Activated CD8-positive, alpha-beta memory T cell treated with anti-CD3 and anti-CD28 coated beads, Interleukin-2, amount 50 U/mL, for 48 hours (primary cell): Measurements from ENCODE around the gene TRAPPC5.
A peak's percentile ranks its signal among the peaks of the same experiment; 100 is the strongest.

Experiments
- DNase-seq: peaks from one replicate; pipeline ENCODE4 v3.0.0-alpha.2; 2020

The TRAPPC5 gene

DNA sequence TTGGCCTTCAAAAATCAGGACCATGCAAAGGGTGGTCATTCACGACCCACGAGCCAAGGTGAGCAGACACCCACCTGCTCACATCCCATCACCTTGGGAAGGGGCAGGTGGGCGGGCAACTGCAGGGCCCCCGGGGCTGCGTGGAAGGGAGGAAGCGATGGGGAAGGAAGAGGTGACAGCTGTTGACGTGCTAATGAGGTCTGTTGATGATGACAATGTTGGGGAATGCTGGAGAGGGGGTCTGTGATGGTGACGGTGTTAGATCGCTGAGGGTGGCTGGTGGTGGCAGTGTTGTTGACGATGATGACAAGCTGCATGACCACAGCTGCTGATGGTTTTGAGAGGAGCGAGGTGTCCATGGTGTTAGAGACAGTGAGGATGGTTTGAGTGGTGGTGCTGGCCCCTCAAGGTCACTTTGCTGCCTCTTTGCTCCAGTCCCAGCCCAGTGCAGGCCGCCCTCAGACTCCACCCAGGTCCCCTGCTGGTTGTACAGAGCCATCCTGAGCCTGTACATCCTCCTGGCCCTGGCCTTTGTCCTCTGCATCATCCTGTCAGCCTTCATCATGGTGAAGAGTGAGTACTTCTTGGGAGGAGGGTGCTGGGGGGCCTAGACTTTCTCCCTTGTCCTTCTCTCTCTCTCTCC lies 2.8 kb upstream of the TRAPPC5 start:
- DNase-seq, result no peak

DNA sequence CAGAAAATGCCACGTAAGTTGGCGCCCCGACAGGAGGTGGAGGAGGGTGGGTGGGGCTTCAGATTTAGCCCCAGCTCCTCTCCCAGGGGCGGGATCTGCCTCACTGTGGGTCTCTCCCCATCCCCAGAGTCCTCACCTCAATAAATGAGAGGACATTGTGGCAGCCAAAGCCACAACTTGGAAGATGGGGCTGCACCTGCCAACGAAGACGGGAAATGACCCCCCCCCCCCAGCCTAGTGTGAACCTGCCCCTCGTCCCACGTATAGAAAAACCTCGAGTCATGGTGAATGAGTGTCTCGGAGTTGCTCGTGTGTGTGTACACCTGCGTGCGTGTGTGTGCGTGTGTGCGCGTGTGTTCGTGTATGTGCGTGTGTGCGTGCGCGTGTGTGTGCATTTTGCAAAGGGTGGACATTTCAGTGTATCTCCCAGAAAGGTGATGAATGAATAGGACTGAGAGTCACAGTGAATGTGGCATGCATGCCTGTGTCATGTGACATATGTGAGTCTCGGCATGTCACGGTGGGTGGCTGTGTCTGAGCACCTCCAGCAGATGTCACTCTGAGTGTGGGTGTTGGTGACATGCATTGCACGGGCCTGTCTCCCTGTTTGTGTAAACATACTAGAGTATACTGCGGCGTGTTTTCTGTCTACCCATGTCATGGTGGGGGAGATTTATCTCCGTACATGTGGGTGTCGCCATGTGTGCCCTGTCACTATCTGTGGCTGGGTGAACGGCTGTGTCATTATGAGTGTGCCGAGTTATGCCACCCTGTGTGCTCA lies 1.5 kb upstream of the TRAPPC5 start:
- peak; percentile 73 for DNase-seq

GRCh38 chr19:7679771-7680605 lies 645 bp upstream of the TRAPPC5 start:
- no peak for DNase-seq

DNA sequence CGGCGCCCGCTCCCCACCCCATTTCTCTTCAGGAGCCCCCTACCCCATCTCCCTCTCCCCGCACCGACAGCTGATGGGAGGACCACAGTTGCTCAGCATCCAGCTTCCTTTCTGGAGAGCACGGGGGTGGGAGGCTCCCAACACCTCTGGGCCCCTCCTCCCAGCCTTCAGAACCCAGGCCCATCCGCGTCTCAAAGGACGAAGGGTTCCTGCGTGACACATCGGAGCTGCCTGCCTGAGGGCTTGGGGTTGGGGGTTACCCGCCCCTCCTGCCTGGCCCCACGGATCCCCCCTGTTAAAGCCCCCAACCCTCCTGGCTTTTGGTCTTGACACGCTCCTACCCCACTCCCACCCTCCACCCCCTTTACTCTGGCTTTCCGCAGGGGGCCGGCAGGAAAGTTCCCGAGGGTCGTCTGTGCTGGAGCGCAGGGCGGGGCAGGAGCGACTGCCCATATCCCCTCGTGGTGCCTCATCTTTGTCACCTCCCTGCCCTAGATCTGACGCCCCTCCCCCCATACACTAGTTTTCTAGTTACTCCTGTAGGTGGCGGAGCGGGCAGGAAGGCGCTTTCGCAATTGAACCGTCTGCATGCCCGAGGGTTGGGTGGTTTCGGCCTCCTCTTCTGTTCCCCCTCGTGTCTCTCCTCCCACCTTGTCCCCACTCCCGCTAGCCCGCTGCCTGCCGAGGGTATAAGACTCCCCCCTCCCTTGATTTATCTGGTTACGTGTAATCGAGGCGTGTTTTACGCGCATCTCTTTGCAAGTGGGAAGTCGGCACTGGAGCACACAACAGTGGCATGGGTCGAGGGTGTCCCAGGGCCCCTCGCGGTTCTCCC lies 924 bp downstream of the TRAPPC5 start:
- DNase-seq, result peak; percentile 88

DNA sequence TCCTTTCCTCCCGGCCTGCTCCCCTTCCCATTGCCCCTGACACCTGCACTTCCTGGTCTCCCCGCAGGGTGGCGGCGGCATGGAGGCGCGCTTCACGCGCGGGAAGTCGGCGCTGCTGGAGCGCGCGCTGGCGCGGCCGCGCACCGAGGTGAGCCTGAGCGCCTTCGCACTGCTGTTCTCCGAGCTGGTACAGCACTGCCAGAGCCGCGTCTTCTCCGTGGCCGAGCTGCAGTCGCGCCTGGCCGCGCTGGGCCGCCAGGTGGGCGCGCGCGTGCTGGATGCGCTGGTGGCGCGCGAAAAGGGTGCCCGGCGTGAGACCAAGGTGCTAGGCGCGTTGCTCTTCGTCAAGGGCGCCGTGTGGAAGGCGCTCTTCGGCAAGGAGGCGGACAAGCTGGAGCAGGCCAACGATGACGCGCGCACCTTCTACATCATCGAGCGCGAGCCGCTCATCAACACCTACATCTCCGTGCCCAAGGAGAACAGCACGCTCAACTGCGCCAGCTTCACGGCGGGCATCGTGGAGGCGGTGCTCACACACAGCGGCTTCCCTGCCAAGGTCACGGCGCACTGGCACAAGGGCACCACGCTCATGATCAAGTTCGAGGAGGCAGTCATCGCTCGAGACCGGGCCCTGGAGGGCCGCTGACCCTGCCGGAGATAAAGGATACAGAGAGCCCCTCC lies 1.7 kb downstream of the TRAPPC5 start:
- no peak for DNase-seq

GRCh38 chr19:7685546-7686445 lies 5.2 kb downstream of the TRAPPC5 start:
- DNase-seq, result no peak

DNA sequence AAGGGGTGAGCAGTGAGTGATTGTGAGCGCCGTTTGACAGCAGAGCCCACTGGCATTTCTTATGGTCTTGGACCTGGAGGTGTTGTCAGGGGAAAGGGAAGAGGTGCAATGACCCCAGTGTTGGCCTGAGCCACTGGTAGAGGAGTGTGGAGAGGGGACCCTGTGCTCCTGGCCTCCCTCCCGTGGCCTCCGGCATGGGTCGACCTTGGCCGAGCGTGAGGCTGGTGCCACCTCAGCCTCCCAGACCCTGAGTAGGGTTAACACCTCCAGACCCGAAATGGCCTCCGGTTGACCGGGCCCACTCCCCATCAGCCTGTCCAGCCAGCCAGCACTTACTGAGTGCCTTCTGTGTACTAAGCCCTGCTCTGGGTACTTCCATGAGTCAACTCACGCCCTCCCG lies 6.5 kb downstream of the TRAPPC5 start:
- DNase-seq, result no peak

DNA sequence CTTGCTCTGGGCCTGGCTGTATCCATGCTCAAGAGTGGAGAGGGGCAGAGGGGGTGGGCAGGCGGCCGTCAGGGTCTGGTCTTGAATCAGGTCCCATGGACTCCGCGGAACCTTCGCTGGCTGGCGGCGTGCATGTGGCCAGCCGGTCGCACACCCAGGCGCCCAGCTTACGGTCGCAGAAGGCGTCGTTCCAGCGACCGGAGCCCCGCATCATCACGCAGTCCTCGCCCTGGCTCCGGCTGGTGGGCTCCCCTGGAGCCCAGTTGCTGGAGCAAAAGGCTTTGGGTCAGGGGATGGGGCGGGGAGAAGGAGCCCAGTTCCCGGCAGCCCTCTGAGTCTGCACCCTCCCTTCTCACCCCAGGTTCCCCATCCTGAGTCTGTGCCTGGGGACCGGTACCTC lies 8.5 kb downstream of the TRAPPC5 start:
- no peak for DNase-seq

DNA sequence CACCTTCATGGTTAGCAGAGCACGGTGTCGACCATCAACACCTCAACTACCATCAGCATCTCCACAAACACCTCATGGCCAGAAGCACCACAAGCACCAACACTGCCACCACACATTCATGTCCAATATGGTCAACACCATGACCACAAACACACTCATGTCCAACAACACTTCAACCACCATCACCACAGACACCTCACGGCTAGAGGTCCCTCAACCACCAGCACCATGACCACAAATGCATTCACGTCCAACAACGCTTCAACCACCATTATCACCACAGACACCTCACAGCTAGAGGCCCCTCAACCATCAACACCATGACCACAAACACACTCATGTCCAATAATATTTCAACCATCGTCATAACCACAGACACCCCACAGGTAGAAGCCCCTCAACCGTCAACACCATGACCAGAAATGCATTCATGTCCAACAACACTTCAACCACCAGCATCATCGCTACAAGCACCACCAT lies 10.2 kb downstream of the TRAPPC5 start:
- DNase-seq, result no peak

DNA sequence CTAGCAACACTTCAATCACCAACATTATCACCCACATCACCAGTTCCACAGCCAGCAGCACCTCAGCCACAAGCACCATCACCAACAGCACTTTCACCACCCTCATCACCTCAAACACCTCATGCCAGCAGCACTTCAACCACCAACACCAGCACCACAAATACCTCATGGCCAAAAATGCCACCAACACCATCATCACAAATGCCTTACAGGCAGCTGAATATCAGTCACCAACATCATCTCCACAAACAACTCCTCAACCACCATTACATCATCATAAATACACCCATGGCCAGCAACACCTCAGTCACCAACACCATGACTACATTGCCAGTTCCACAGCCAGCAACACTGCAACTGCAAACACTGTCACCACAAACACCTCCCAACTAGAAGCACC lies 10.9 kb downstream of the TRAPPC5 start:
- no peak for DNase-seq

DNA sequence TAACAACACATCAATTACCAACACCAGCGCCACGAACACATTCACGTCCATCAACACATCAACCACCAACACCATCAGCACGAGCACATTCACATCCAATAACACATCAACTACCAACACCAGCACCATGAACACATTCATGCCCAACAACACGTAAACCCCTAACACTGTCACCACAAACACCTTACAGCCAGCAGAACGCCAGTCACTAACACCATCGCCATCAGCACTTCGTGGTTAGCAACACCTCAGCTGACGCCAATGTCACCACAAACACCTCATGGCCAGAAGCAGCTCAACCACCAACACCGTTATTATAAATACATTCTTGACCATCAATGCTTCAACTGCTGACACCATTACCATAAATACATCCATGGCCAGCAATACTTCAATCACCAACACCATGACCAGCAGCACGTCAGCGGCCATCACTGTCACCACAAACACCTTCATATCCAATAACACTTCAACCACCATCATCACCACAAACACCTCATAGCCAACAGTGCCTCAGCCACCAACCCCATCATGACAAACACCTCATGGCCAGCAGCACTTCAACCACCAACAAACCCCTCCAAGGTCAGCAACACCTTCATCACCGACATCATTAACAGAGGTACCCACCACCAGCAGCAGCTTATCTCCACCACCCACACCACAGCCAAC lies 11.9 kb downstream of the TRAPPC5 start:
- DNase-seq, result no peak

GRCh38 chr19:7694499-7694898 lies 13.9 kb downstream of the TRAPPC5 start:
- no peak for DNase-seq

DNA sequence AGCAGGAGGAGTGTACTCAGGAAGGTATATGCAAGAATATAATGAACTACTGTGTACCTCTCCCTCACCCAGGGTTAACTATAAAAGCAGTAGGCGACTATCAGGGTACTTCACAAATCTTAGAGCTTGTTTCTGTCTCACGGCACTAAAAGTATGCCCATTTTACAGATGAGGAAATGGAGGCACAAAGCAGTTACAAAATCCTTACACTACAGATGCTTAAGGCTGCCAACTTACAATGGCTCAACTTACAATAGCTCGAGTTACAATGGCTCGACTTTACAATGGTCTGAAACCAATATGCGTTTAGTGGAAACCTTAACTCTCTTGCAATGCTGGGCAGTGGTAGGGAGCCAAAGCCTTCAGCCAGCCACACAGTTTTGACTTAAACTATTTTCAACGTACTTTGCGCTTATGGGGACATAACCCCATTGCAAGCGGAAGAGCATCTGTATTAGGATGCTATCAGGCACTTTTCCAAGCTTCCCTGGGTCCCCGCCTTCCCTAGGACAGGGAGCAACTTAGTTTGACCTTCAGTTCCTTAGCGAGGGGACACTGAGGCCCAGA lies 17.2 kb downstream of the TRAPPC5 start:
- DNase-seq, result no peak

GRCh38 chr19:7698583-7698982 lies 17.9 kb downstream of the TRAPPC5 start:
- no peak for DNase-seq

- no peak for DNase-seq
Measured at GRCh38 chr19:7699003-7699402, 18.4 kb downstream of the TRAPPC5 start.

GRCh38 chr19:7699417-7700401 lies 19.1 kb downstream of the TRAPPC5 start:
- DNase-seq, result peak; percentile 78

GRCh38 chr19:7701049-7701653 lies 20.5 kb downstream of the TRAPPC5 start:
- no peak for DNase-seq
